Memory B cell (primary cell): Measurements from ENCODE around the gene LRRC4C.
"Not testable (repeated sequence)": the region's sequence is repeated elsewhere in the genome, so short reads cannot be mapped to it uniquely, and the experiment has no call there.

ENCODE experiments used
- ATAC-seq: fragments of 150-1000 bp; cut with Tn5 transposase; 2 replicates; pipeline ENCODE4 v1.10.0; 2021; ENCODE audit warnings: low read depth, mild to moderate bottlenecking, moderate library complexity
- DNase-seq, 2 donors: peaks; one replicate each; pipeline ENCODE4 v3.0.0; 2022; ENCODE audit warnings: low spot score in 2 of 2
- H3K27ac Mint-ChIP-seq: one replicate; pipeline ENCODE4 v1.8.0; 2022; ENCODE audit warnings: mild to moderate bottlenecking, moderate library complexity, mixed read lengths
- H3K27me3 Mint-ChIP-seq: one replicate; pipeline ENCODE4 v1.8.0; 2022; ENCODE audit warnings: mixed read lengths
- H3K36me3 Mint-ChIP-seq: one replicate; pipeline ENCODE4 v1.8.0; 2022; ENCODE audit warnings: mild to moderate bottlenecking, mixed read lengths
- H3K4me1 Mint-ChIP-seq: one replicate; pipeline ENCODE4 v1.8.0; 2022; ENCODE audit warnings: mixed read lengths
- H3K4me3 Mint-ChIP-seq: one replicate; pipeline ENCODE4 v1.8.0; 2022; ENCODE audit warnings: mild to moderate bottlenecking, moderate library complexity, mixed read lengths
- H3K9me3 Mint-ChIP-seq: one replicate; pipeline ENCODE4 v1.8.0; 2022; ENCODE audit warnings: mixed read lengths

The LRRC4C gene

DNA sequence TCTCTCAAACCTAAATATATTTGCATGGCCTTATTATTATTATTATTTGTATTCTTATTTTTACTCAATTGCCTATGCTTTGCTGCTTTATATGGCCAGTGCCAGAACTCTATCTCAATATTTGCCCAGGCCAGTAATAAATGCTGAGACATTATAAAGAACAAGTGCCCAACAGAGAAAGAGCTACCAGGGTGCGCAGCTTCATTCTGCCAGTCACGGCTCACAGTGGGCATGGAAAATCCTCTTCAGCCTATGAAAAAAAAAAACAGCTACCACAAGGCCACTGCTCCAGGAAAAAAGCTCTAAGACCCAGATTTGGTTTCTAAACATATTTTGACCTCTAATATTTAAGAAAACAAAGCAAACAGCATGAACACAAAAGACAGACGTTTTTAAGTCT lies 1223.6 kb downstream of the LRRC4C start:
- ATAC-seq: no peak
- no peaks in the 10 kb centered on the region for H3K4me1 Mint-ChIP-seq
- H3K9me3 Mint-ChIP-seq: peaks cover 2% of the 10 kb centered on the region
- H3K4me3 Mint-ChIP-seq: no peak overlapping the region
- DNase-seq: no peak
- no peak overlapping the region for H3K27ac Mint-ChIP-seq
- no peaks in the 10 kb centered on the region for H3K27me3 Mint-ChIP-seq
- H3K36me3 Mint-ChIP-seq: no peaks in the 10 kb centered on the region

DNA sequence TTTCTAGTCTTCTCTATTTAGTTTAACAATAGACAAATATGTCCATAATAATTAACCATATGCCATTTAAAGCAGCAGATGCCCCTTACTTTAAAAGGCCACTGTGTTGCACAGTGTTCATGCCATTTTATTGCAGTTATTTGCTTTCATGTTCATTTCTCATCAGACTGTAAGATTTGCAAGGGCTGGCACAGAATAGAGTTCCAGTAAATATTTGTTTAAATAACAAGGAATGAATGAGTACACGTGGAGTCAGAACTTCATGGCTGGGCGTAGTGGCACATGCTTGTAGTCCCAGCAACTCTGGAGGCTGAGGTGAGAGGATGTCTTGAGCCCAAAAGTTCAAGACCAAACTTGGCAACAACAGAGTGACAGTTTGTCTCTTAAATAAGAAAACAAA lies 1228.6 kb downstream of the LRRC4C start:
- H3K36me3 Mint-ChIP-seq: no peaks in the 10 kb centered on the region
- H3K27me3 Mint-ChIP-seq: no peaks in the 10 kb centered on the region
- no peak overlapping the region for H3K27ac Mint-ChIP-seq
- no peaks in the 10 kb centered on the region for H3K4me1 Mint-ChIP-seq
- no peak overlapping the region for H3K4me3 Mint-ChIP-seq
- DNase-seq: no peak
- no peaks in the 10 kb centered on the region for H3K9me3 Mint-ChIP-seq
- no peak for ATAC-seq

DNA sequence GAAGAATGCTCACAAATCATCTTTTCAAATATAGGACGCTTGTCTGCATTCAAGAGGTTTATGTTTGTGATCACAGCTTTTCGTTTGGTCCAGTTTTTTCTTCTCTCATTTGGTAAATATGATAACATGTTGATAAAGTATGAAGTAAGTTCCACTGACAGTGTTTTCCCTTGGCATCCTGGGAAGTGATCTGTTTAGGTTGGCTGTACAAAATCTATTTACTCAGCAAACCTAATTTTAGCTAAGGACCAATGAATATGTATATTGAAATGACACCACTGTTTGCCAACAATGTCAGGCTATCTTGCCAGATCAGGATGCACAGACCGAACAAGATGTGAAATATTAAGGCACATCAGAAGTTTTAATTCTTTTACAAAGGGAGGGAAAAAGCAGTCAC lies 1230.8 kb downstream of the LRRC4C start:
- ATAC-seq (no peak), DNase-seq (no peak)
- Mint-ChIP-seq H3K4me1 (no peaks in the 10 kb centered on the region), H3K27me3 (no peaks in the 10 kb centered on the region), H3K9me3 (no peaks in the 10 kb centered on the region), H3K36me3 (no peaks in the 10 kb centered on the region), H3K4me3 (no peak overlapping the region), H3K27ac (no peak overlapping the region)

DNA sequence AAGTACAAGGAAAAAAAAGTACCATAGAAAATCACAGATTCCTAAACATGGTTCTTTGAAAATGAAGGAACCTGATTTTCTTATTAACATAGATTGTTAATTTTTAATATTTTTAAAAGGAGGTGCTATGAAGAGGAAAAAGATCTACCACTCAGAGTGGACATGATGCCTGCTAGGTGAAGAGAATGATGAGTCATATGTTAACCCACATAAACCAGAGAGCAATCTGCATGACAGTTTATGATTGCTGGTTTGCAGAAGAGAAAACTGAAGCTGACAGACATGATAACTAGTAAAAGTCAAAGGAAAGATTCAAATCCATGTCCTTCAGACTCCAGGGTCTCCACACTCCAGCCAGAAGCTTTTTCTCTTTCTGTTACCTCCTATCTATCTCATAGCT lies 1231.7 kb downstream of the LRRC4C start:
- no peaks in the 10 kb centered on the region for H3K36me3 Mint-ChIP-seq
- H3K4me3 Mint-ChIP-seq: no peak overlapping the region
- no peak overlapping the region for H3K27ac Mint-ChIP-seq
- ATAC-seq: no peak
- H3K4me1 Mint-ChIP-seq: no peaks in the 10 kb centered on the region
- no peak for DNase-seq
- peaks cover 2% of the 10 kb centered on the region for H3K9me3 Mint-ChIP-seq
- no peaks in the 10 kb centered on the region for H3K27me3 Mint-ChIP-seq

DNA sequence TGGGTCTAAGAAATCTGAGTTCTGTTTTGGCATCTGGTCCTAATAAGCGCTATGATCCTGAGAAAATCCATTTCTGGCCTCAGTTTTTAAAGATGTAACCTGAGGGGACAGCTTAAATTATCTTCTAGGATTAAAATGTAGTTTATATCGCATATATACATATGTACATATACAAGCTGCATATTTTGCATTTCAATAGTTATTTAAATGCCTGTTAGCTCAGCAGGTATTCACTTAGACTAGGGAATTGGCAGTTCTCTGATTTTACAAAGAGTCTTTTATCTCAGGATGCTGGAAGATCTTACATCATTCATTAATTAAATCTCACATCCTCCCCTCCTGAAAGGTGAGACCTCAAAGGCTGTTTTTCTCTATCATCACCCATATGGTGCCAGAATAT lies 1232.8 kb downstream of the LRRC4C start:
- H3K27me3 Mint-ChIP-seq: no peaks in the 10 kb centered on the region
- no peak overlapping the region for H3K4me3 Mint-ChIP-seq
- peaks cover 4% of the 10 kb centered on the region for H3K9me3 Mint-ChIP-seq
- no peaks in the 10 kb centered on the region for H3K4me1 Mint-ChIP-seq
- DNase-seq (no peak), ATAC-seq (no peak)
- no peaks in the 10 kb centered on the region for H3K36me3 Mint-ChIP-seq
- H3K27ac Mint-ChIP-seq: no peak overlapping the region

DNA sequence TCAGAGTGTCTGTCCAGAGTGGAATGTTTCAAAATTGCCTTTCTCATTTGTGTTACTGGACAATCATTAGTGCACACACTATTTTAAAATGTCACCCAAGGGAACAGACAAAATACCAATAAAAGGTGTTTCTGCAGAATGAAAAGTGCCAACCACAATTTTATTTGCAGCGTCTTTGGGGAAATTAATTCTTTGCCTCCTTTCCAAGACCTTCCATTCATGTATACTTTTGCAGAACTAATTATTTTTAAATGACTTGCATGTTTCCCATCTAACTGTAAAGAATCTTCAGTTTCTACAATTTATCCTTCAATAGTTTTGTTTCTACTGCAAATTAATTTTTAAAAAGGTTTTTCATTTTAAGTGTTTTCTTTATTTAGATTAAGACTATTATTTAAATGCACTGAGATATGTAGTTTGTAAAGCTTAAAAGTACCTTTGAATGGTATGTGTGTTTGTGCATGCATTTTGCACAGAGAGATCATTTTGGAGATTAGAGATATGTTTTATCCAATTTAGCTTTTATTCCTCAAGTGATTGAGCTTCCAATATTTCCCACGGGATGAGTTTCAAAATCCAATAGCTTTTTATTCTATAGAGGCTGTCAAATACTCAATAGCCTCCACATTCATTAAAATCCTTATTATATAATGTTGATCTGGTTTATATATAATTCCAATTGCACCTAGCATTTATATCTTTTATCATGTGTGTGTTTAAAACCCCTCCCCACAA lies 1235.7 kb downstream of the LRRC4C start:
- no peaks in the 10 kb centered on the region for H3K4me1 Mint-ChIP-seq
- no peak overlapping the region for H3K4me3 Mint-ChIP-seq
- H3K9me3 Mint-ChIP-seq: peaks cover 4% of the 10 kb centered on the region
- ATAC-seq: no peak
- H3K36me3 Mint-ChIP-seq: no peaks in the 10 kb centered on the region
- no peaks in the 10 kb centered on the region for H3K27me3 Mint-ChIP-seq
- no peak for DNase-seq
- no peak overlapping the region for H3K27ac Mint-ChIP-seq

DNA sequence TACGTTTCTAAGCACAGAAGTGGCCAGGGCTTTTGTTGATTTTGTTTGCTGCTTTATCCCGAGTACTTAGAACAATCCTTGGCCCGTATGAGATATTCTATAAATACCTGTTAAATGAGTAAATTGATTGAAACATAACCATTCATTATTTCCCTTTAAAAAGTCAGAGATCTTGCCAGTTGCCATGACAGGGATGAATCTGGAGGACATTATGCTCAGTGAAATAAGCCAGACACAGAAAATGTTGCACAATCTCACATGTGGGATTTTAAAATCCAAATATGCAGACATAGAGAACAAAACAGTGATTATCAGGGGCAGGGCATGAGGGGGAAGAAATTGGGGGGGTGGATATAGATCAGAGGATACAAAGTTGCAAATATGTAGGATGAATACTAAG lies 1240.1 kb downstream of the LRRC4C start:
- H3K4me1 Mint-ChIP-seq: no peaks in the 10 kb centered on the region
- H3K27ac Mint-ChIP-seq: no peak overlapping the region
- H3K4me3 Mint-ChIP-seq: no peak overlapping the region
- H3K36me3 Mint-ChIP-seq: no peaks in the 10 kb centered on the region
- no peaks in the 10 kb centered on the region for H3K27me3 Mint-ChIP-seq
- DNase-seq (no peak), ATAC-seq (no peak)
- H3K9me3 Mint-ChIP-seq: peaks cover 11% of the 10 kb centered on the region

DNA sequence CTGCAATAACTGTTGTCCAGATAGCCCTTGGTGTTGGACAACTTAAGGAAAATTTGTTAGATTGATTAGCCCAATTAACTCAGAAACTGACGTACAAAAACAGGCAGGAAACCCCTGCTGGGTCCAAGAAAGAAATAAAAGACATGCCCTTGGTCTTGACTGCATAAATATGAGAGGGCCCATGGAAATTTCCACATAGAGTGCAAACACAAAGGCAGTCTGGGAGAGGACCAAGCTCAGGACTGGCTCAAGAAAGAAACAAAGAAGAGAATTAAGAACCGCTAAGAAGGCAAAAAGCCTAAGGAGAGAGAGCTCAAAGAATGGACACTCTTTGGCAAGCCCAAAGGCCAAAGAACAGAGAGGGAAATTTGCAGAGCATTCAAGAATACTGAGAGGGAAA lies 1243.9 kb downstream of the LRRC4C start:
- Mint-ChIP-seq H3K4me3 (no peak overlapping the region), H3K9me3 (peaks cover 7% of the 10 kb centered on the region), H3K4me1 (no peaks in the 10 kb centered on the region), H3K27me3 (no peaks in the 10 kb centered on the region), H3K36me3 (no peaks in the 10 kb centered on the region), H3K27ac (no peak overlapping the region)
- DNase-seq (no peak), ATAC-seq (no peak)

DNA sequence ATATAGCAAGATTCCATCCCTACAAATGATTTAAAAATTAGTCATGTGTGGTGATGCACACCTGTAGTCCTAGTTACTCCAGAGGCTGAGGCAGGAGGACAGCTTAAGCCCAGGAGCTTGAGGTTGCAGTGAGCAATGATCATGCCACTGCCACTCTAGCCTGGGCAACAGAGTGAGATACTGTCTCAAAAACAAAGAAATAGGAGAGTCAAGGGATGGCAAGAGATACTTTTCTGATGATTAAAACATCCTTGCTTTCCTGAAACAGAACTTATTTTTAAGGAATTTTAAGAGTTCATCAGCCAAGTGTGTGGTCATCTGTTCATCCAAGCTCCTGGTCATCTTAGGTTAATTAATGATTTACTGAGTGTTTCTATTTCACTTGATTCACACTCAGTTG lies 1252.0 kb downstream of the LRRC4C start:
- Mint-ChIP-seq H3K27me3 (no peaks in the 10 kb centered on the region), H3K4me3 (no peak overlapping the region), H3K4me1 (no peaks in the 10 kb centered on the region), H3K9me3 (no peaks in the 10 kb centered on the region), H3K27ac (no peak overlapping the region), H3K36me3 (no peaks in the 10 kb centered on the region)
- DNase-seq (no peak), ATAC-seq (no peak)

DNA sequence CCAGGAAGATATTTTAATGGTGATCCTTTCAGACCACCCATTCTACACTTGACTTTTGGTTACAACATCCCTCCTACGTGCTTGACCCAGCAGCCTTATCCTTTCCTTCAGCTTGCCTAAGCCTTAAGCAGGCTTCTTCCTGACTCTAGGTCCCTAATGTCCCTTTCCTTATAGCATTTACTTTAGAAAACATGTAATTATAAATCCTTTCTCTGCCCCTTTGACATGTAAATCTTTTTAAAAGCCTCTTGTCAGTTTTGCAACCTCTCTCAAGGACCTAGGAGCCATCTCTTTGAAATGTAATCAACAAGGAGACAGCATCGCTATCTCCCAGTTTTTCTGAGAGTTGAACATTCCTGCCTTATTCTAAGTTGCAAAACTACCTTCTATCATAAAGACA lies 1255.2 kb downstream of the LRRC4C start:
- no peaks in the 10 kb centered on the region for H3K9me3 Mint-ChIP-seq
- H3K36me3 Mint-ChIP-seq: no peaks in the 10 kb centered on the region
- no peaks in the 10 kb centered on the region for H3K27me3 Mint-ChIP-seq
- H3K27ac Mint-ChIP-seq: no peak overlapping the region
- DNase-seq (no peak), ATAC-seq (no peak)
- no peaks in the 10 kb centered on the region for H3K4me1 Mint-ChIP-seq
- H3K4me3 Mint-ChIP-seq: no peak overlapping the region

DNA sequence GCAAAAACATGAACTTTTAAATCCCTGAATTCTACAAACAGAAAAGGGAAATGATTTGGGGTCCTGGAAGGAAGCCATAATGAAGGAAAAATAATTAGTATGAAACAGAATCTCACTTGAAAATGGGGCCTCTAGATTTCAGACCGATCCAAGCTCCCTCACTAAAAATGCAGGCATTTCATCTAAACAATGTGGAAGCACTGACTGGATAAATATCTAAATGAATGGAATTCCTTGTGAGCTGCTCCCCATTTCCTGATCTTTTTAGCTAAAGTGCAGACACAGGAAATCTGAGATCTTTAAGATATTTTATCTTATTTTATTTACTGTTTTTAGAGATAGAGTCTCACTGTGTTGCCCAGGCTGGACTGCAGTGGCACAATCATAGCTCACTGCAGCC lies 1255.8 kb downstream of the LRRC4C start:
- H3K4me3 Mint-ChIP-seq: no peak overlapping the region
- no peaks in the 10 kb centered on the region for H3K27me3 Mint-ChIP-seq
- ATAC-seq: no peak
- H3K36me3 Mint-ChIP-seq: no peaks in the 10 kb centered on the region
- H3K4me1 Mint-ChIP-seq: no peaks in the 10 kb centered on the region
- DNase-seq: no peak
- H3K27ac Mint-ChIP-seq: no peak overlapping the region
- peaks cover 2% of the 10 kb centered on the region for H3K9me3 Mint-ChIP-seq

DNA sequence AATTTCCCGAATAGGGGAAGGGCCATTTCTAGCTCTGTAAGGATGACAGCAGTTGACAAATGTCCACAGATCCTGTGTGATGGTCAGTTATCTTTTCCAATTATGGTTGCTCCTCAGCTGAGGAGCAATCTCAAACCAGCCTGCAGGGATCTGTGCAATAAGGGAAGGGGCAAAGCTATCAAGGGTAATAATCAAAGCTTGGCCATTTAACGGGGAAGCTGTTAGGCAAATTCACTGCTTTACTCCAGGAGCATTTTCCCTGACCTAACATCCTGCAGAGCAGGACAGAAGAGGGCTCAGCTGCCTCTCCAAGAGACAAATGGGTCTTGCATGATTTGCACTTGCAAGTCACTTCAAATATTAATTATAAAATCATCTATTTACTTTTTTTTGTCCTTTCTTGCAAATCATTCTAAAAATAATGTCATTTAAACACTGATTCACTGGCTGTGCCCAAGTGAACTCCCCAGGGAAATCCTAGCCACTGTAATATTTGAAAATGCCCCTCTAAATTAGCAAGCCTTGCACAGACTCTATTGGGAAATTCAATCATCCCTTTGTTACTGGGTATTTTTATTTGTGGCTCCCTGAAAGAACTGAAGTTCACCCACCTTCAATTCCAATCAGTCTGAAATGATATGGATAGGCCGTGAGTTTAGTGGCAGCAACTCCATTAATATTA lies 1256.7 kb downstream of the LRRC4C start:
- Mint-ChIP-seq H3K9me3 (peaks cover 4% of the 10 kb centered on the region), H3K27ac (no peak overlapping the region), H3K4me3 (no peak overlapping the region), H3K4me1 (no peaks in the 10 kb centered on the region), H3K36me3 (no peaks in the 10 kb centered on the region), H3K27me3 (no peaks in the 10 kb centered on the region)
- DNase-seq: no peak
- ATAC-seq: no peak

DNA sequence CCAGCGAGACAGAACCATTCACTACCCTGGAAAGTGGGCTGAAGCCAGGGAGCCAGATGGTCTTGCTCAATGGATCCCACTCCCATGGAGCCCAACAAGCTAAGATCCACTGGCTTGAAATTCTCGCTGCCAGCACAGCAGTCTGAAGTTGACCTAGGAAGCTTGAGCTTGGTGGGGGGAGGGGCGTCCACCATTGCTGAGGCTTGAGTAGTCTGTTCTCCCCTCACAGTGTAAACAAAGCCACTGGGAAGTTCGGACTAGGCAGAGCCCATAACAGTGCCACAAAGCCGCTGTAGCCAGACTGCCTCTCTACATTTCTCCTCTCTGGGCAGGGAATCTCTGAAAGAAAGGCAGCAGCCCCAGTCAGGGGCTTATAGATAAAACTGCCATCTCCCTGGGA lies 1266.9 kb downstream of the LRRC4C start:
- not testable (repeated sequence) for H3K27ac Mint-ChIP-seq, H3K4me3 Mint-ChIP-seq, H3K4me1 Mint-ChIP-seq, ATAC-seq, H3K9me3 Mint-ChIP-seq, DNase-seq, H3K36me3 Mint-ChIP-seq, H3K27me3 Mint-ChIP-seq

DNA sequence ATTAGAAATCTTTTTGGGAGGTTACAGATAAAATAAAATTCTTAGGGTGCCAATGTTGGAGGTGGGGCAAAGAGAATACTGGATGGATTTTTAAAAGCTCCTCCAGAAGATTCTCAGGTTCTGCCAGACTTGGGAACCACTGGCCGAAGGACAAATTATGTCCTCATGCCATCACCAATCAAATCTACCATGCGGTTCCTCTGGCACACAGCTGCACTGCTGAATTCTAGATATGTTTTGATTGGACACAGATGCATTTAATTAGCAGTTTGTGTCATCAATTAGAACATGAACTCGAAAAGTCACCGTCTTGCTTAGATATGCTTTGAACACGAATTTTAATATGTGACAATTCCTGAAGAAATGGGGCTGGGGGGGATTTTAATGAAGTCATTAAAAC lies 1269.2 kb downstream of the LRRC4C start:
- Mint-ChIP-seq H3K9me3 (peaks cover 7% of the 10 kb centered on the region), H3K4me3 (no peak overlapping the region), H3K4me1 (no peaks in the 10 kb centered on the region), H3K27me3 (no peaks in the 10 kb centered on the region), H3K27ac (no peak overlapping the region), H3K36me3 (no peaks in the 10 kb centered on the region)
- DNase-seq: no peak
- no peak for ATAC-seq

DNA sequence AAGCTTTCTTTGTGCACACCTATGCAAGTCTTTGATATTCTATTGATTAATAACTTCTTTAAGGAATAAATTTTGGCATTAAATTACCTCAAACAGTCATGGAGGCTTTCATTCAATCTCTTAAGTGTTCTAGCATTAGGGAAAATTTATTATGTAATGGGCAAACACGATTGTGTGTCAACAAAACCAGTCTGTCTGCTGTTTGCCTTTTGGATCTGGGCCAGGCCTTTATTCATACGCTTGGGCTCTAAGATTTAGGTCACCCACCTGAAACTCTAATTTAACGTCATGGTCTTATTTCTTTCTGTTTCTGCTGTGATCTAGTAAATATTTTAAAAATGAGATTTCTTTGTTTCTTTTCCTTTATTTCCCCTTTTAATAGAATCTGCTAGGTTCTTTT lies 1270.6 kb downstream of the LRRC4C start:
- Mint-ChIP-seq H3K27ac (no peak overlapping the region), H3K36me3 (no peaks in the 10 kb centered on the region), H3K27me3 (no peaks in the 10 kb centered on the region), H3K4me3 (no peak overlapping the region), H3K9me3 (peaks cover 6% of the 10 kb centered on the region), H3K4me1 (no peaks in the 10 kb centered on the region)
- no peak for DNase-seq
- no peak for ATAC-seq
